Trophoblast cell (in vitro differentiated cells and primary cell): Measurements from ENCODE around the gene ZNF444.
"Not testable (repeated sequence)": the region's sequence is repeated elsewhere in the genome, so short reads cannot be mapped to it uniquely, and the experiment has no call there.

Source experiments
- DNase-seq, 2 donors: peaks; one replicate each; pipeline ENCODE4 v3.0.0-alpha.2; 2016
- H2AFZ ChIP-seq: 2 replicates; pipeline ENCODE4 v1.6.1; 2013; ENCODE audit warnings: low read length, moderate library complexity, mild to moderate bottlenecking; ENCODE audit not compliant: insufficient read depth, poor library complexity
- H2AK5ac ChIP-seq: 2 replicates; pipeline ENCODE4 v1.6.1; 2013; ENCODE audit warnings: mild to moderate bottlenecking, low read length
- H2BK120ac ChIP-seq: 2 replicates; pipeline ENCODE4 v1.6.1; 2013; ENCODE audit warnings: low read length, mild to moderate bottlenecking, moderate library complexity; ENCODE audit not compliant: insufficient read depth, poor library complexity
- H2BK12ac ChIP-seq: 2 replicates; pipeline ENCODE4 v1.6.1; 2013; ENCODE audit warnings: mild to moderate bottlenecking, low read length, moderate library complexity
- H2BK5ac ChIP-seq: 2 replicates; pipeline ENCODE4 v1.6.1; 2013; ENCODE audit warnings: low read length, low read depth, moderate library complexity, mild to moderate bottlenecking; ENCODE audit not compliant: poor library complexity
- H3K14ac ChIP-seq: 2 replicates; pipeline ENCODE4 v1.6.1; 2013; ENCODE audit warnings: mild to moderate bottlenecking, low read length
- H3K18ac ChIP-seq: 2 replicates; pipeline ENCODE4 v1.6.1; 2013; ENCODE audit warnings: mild to moderate bottlenecking, low read length
- H3K23ac ChIP-seq: 2 replicates; pipeline ENCODE4 v1.6.1; 2013; ENCODE audit warnings: low read length
- H3K27ac ChIP-seq: 2 replicates; pipeline ENCODE4 v1.5.1; 2013; ENCODE audit warnings: low read depth, mild to moderate bottlenecking, inconsistent platforms, low read length, moderate library complexity
- H3K27me3 ChIP-seq: 2 replicates; pipeline ENCODE4 v1.6.1; 2013; ENCODE audit warnings: inconsistent platforms, mild to moderate bottlenecking, low read length, moderate library complexity; ENCODE audit not compliant: insufficient read depth
- H3K36me3 ChIP-seq, 2 experiments: 1 replicate in 1 of 2; 2 replicates in 1 of 2; pipeline ENCODE4 v1.6.1; 2013; ENCODE audit warnings: low read length in 2 of 2, mild to moderate bottlenecking in 2 of 2, moderate library complexity in 1 of 2; ENCODE audit not compliant: insufficient read depth in 2 of 2, control insufficient read depth in 1 of 2
- H3K4ac ChIP-seq: 2 replicates; pipeline ENCODE4 v1.6.1; 2013; ENCODE audit warnings: low read depth, mild to moderate bottlenecking, low read length, moderate library complexity
- H3K4me1 ChIP-seq, 2 experiments: 1 replicate in 1 of 2; 2 replicates in 1 of 2; pipeline ENCODE4 v1.6.1; 2013; ENCODE audit warnings: low read length in 2 of 2, mild to moderate bottlenecking in 2 of 2, moderate library complexity in 1 of 2; ENCODE audit not compliant: insufficient read depth in 2 of 2, control insufficient read depth in 1 of 2
- H3K4me2 ChIP-seq: 2 replicates; pipeline ENCODE4 v1.6.1; 2013; ENCODE audit warnings: inconsistent platforms, mild to moderate bottlenecking, low read length, moderate library complexity
- H3K4me3 ChIP-seq: 2 replicates; pipeline ENCODE4 v1.5.1; 2013; ENCODE audit warnings: mild to moderate bottlenecking, low read depth, low read length, inconsistent platforms
- H3K79me1 ChIP-seq: one replicate; pipeline ENCODE4 v1.6.1; 2013; ENCODE audit warnings: low read length
- H3K79me2 ChIP-seq: 2 replicates; pipeline ENCODE4 v1.6.1; 2013; ENCODE audit warnings: low read length, mild to moderate bottlenecking; ENCODE audit not compliant: control insufficient read depth, insufficient read depth, poor library complexity
- H3K9ac ChIP-seq: 2 replicates; pipeline ENCODE4 v1.6.1; 2013; ENCODE audit warnings: mild to moderate bottlenecking, low read length
- H3K9me3 ChIP-seq: 2 replicates; pipeline ENCODE4 v1.6.1; 2013; ENCODE audit warnings: low read depth, mild to moderate bottlenecking, control low read depth, inconsistent platforms, low read length; ENCODE audit not compliant: insufficient read depth
- H4K12ac ChIP-seq: 2 replicates; pipeline ENCODE4 v1.6.1; 2013; ENCODE audit warnings: low read depth, mild to moderate bottlenecking, low read length, moderate library complexity
- H4K8ac ChIP-seq: 2 replicates; pipeline ENCODE4 v1.6.1; 2013; ENCODE audit warnings: low read depth, mild to moderate bottlenecking, low read length, moderate library complexity
- H4K91ac ChIP-seq: one replicate; pipeline ENCODE4 v1.6.1; 2013; ENCODE audit warnings: low read depth, mild to moderate bottlenecking, low read length, moderate library complexity
- WGBS: extraction: QIAGEN DNeasy Blood & Tissue Kit; methylation state at CpG from one replicate; pipeline ENCODE4 v1.1.7; 2013; ENCODE audit warnings: missing lambda C conversion rate; ENCODE audit not compliant: insufficient read length, insufficient coverage; ENCODE audit errors: extremely low coverage; 5-methylcytosine and 5-hydroxymethylcytosine counted together

ZNF444 gene

GRCh38 chr19:56103027-56103614 lies 38.0 kb upstream of the ZNF444 start:
- H3K4me3 ChIP-seq, result no peak overlapping the region
- no peak for DNase-seq
- H2BK120ac ChIP-seq, result no peak overlapping the region
- no peak overlapping the region for H4K12ac ChIP-seq
- no CpG with 5 or more reads among the region's 20 CpGs for WGBS
- no peak overlapping the region for H3K14ac ChIP-seq
- no peak overlapping the region for H4K8ac ChIP-seq
- no peak overlapping the region for H3K27ac ChIP-seq
- no peak overlapping the region for H3K9ac ChIP-seq
- no peak overlapping the region for H3K23ac ChIP-seq
- H3K9me3 ChIP-seq, result peaks cover 3% of the 10 kb centered on the region
- no peak overlapping the region for H4K91ac ChIP-seq
- peak overlapping the region; percentile 38 for H3K4ac ChIP-seq
- H3K79me1 ChIP-seq, result no peaks in the 10 kb centered on the region
- H3K36me3 ChIP-seq, result peaks cover 55 to 56% of the 10 kb centered on the region in 2 experiments
- no peak overlapping the region for H3K4me2 ChIP-seq
- peaks cover 22% of the 10 kb centered on the region for H3K79me2 ChIP-seq
- H2BK12ac ChIP-seq, result no peak overlapping the region
- H2AFZ ChIP-seq, result no peak overlapping the region
- no peak overlapping the region for H2AK5ac ChIP-seq
- H2BK5ac ChIP-seq, result no peak overlapping the region
- H3K4me1 ChIP-seq, result peaks cover 3 to 5% of the 10 kb centered on the region in 2 experiments
- H3K27me3 ChIP-seq, result no peaks in the 10 kb centered on the region
- H3K18ac ChIP-seq, result no peak overlapping the region

GRCh38 chr19:56104423-56104822 lies 36.7 kb upstream of the ZNF444 start:
- H3K27ac ChIP-seq, result no peak overlapping the region
- H3K4me3 ChIP-seq, result no peak overlapping the region
- H2AK5ac ChIP-seq, result no peak overlapping the region
- H3K23ac ChIP-seq, result peak overlapping the region; percentile 86
- no peak overlapping the region for H2BK5ac ChIP-seq
- H4K12ac ChIP-seq, result no peak overlapping the region
- peak overlapping the region; percentile 56 for H3K9ac ChIP-seq
- H4K91ac ChIP-seq, result no peak overlapping the region
- WGBS, result no CpG with 5 or more reads among the region's 29 CpGs
- DNase-seq, result no peak
- H2BK120ac ChIP-seq, result no peak overlapping the region
- peaks cover 33% of the 10 kb centered on the region for H3K79me2 ChIP-seq
- no peak overlapping the region for H3K18ac ChIP-seq
- H3K27me3 ChIP-seq, result no peaks in the 10 kb centered on the region
- peaks cover 3 to 5% of the 10 kb centered on the region in 2 experiments for H3K4me1 ChIP-seq
- no peak overlapping the region for H2AFZ ChIP-seq
- no peak overlapping the region for H3K4me2 ChIP-seq
- no peaks in the 10 kb centered on the region for H3K79me1 ChIP-seq
- H3K9me3 ChIP-seq, result peaks cover 3% of the 10 kb centered on the region
- H3K36me3 ChIP-seq, result peaks cover 49% of the 10 kb centered on the region in 2 experiments
- H2BK12ac ChIP-seq, result no peak overlapping the region
- H3K14ac ChIP-seq, result no peak overlapping the region
- peak overlapping the region; percentile 18 for H3K4ac ChIP-seq
- H4K8ac ChIP-seq, result no peak overlapping the region

- no peak overlapping the region for H3K14ac ChIP-seq
- H4K91ac ChIP-seq, result no peak overlapping the region
- WGBS, result no CpG with 5 or more reads among the region's 22 CpGs
- H3K18ac ChIP-seq, result no peak overlapping the region
- no peak overlapping the region for H3K23ac ChIP-seq
- no peak overlapping the region for H3K9ac ChIP-seq
- H4K8ac ChIP-seq, result no peak overlapping the region
- no peak overlapping the region for H2BK120ac ChIP-seq
- no peak overlapping the region for H2AFZ ChIP-seq
- H2BK12ac ChIP-seq, result no peak overlapping the region
- H3K4me3 ChIP-seq, result no peak overlapping the region
- H3K36me3 ChIP-seq, result peaks cover 42 to 43% of the 10 kb centered on the region in 2 experiments
- peak; percentile 30 to 74 for DNase-seq
- H3K4me1 ChIP-seq, result peaks cover 3 to 5% of the 10 kb centered on the region in 2 experiments
- H2AK5ac ChIP-seq, result no peak overlapping the region
- no peak overlapping the region for H3K27ac ChIP-seq
- no peak overlapping the region for H2BK5ac ChIP-seq
- peak overlapping the region; percentile 24 for H3K4ac ChIP-seq
- no peak overlapping the region for H4K12ac ChIP-seq
- H3K79me2 ChIP-seq, result peaks cover 33% of the 10 kb centered on the region
- no peaks in the 10 kb centered on the region for H3K27me3 ChIP-seq
- H3K4me2 ChIP-seq, result no peak overlapping the region
- no peaks in the 10 kb centered on the region for H3K79me1 ChIP-seq
- H3K9me3 ChIP-seq, result peaks cover 3% of the 10 kb centered on the region
Observed at GRCh38 chr19:56105090-56105701, 35.9 kb upstream of the ZNF444 start.

- not testable (repeated sequence) for H3K4me1 ChIP-seq, H3K18ac ChIP-seq, H2AFZ ChIP-seq, H4K91ac ChIP-seq, H2BK12ac ChIP-seq, H3K79me1 ChIP-seq, H2BK120ac ChIP-seq, H2BK5ac ChIP-seq, H3K4me3 ChIP-seq, H3K4me2 ChIP-seq, H4K12ac ChIP-seq, H3K23ac ChIP-seq, DNase-seq, H3K9me3 ChIP-seq, H3K9ac ChIP-seq, H4K8ac ChIP-seq, H2AK5ac ChIP-seq, H3K14ac ChIP-seq, H3K27ac ChIP-seq, H3K27me3 ChIP-seq
- Histone ChIP-seq H3K4ac (peak overlapping the region; percentile 86), H3K36me3 (peaks cover 35 to 36% of the 10 kb centered on the region in 2 experiments), H3K79me2 (peaks cover 35% of the 10 kb centered on the region)
- WGBS, result no CpG with 5 or more reads among the region's 61 CpGs
Observed at GRCh38 chr19:56105831-56106396, 35.2 kb upstream of the ZNF444 start.
